Body of pancreas (tissue), 4 donors: Measurements from ENCODE around the gene U2AF2.

Experiments used
- POLR2A ChIP-seq, 3 donors: fragments of 450-650 bp; IDR thresholded peaks; one replicate each; pipeline ENCODE4 v1.6.1; 2016; ENCODE audit warnings: antibody characterized with exemption in 3 of 3, mild to moderate bottlenecking in 2 of 3
- TF ChIP-seq, protein P1 (sequence below), 7 experiments: fragments of 450-650 bp in 4 of 7; fragments of 200-600 bp in 3 of 7; sonication (generic) in 3 of 7; IDR thresholded peaks; one replicate each; pipeline ENCODE4 v1.5.1; 2016 to 2019; ENCODE audit warnings: antibody characterized with exemption in 7 of 7

GRCh38 chr19:55646889-55647731 lies 7.7 kb upstream of the U2AF2 start:
- no peak for TF ChIP-seq POLR2A (IDR thresholded peaks at IDR 0.05)
- TF ChIP-seq, protein P1, sequence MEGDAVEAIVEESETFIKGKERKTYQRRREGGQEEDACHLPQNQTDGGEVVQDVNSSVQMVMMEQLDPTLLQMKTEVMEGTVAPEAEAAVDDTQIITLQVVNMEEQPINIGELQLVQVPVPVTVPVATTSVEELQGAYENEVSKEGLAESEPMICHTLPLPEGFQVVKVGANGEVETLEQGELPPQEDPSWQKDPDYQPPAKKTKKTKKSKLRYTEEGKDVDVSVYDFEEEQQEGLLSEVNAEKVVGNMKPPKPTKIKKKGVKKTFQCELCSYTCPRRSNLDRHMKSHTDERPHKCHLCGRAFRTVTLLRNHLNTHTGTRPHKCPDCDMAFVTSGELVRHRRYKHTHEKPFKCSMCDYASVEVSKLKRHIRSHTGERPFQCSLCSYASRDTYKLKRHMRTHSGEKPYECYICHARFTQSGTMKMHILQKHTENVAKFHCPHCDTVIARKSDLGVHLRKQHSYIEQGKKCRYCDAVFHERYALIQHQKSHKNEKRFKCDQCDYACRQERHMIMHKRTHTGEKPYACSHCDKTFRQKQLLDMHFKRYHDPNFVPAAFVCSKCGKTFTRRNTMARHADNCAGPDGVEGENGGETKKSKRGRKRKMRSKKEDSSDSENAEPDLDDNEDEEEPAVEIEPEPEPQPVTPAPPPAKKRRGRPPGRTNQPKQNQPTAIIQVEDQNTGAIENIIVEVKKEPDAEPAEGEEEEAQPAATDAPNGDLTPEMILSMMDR (IDR thresholded peaks at IDR 0.05), result no peak
